HG03097 (cell line): ENCODE data around the gene CIRBP.

Experiments
- ATAC-seq: cut with Tn5 transposase; IDR thresholded peaks from one replicate; pipeline ENCODE4 v1.9.1; 2021; ENCODE audit not compliant: unreplicated experiment, low FRiP score

CIRBP gene

DNA sequence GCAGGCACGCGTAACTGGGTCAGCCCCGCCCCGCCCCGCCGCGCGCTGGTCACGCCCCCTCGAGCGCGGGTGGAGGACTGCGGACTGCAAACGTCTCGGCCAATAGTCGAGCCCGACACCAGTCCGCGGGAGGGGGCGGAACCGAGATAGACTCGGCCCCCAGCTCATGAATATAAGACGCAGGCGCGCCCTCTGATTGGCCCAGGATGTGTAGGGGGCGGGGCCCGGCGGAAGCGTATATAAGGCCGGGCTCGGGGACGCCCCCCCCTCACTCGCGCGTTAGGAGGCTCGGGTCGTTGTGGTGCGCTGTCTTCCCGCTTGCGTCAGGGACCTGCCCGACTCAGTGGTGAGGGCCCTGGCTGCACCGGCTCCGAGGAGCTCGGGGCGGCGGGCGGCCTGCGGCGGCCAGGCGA is at the start of gene CIRBP:
CIRBP (plus strand) TSS at position 268 of the 413 bp plus-strand sequence. CDS start 1,602 bp downstream, outside the sequence.
- ATAC-seq = peak; percentile 59

DNA sequence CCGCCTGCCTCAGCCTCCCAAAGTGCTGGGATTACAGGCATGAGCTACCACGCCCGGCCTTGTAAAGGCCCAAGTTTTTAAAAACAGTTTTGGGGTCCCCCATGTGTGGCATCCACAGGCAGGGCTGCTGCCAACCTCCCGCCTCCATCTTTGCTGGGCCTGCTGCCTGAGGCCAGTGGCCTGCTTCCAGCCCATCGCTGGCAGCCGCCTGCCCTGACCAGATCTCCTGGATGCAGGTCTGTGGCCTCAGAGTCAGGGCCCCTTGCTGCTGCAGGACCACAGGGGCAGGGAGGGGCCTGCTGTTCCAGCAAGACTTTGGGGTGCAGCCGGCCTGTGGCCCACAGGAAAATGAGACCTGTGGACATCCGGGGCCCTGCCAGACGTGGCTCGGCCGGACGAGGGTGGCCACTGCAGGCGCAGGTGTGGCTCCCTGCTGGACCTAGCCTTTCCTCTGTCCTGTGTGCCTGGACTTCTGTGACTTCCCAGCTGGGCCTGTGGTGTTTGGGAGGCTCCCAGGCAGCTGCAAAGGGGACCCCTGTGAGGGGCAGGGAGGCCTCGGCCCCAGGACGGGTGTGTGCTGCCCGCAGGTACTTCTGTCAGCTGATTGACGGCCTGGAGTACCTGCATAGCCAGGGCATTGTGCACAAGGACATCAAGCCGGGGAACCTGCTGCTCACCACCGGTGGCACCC is 49.2 kb upstream of the CIRBP start:
- no peak for ATAC-seq

DNA sequence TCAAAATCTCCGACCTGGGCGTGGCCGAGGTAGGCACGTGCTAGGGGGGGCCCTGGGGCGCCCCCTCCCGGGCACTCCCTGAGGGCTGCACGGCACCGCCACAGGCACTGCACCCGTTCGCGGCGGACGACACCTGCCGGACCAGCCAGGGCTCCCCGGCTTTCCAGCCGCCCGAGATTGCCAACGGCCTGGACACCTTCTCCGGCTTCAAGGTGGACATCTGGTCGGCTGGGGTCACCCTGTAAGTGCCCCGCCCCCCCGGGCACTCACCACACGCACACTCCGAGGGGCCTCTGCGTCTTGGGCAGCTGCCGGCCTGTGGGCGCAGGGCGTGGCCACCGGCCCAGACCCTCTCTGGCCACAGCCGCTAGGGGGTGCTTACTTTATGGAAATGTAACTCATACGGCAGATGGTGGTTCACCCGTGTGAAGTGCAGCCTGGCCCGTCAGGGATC is 48.6 kb upstream of the CIRBP start:
- ATAC-seq = no peak

DNA sequence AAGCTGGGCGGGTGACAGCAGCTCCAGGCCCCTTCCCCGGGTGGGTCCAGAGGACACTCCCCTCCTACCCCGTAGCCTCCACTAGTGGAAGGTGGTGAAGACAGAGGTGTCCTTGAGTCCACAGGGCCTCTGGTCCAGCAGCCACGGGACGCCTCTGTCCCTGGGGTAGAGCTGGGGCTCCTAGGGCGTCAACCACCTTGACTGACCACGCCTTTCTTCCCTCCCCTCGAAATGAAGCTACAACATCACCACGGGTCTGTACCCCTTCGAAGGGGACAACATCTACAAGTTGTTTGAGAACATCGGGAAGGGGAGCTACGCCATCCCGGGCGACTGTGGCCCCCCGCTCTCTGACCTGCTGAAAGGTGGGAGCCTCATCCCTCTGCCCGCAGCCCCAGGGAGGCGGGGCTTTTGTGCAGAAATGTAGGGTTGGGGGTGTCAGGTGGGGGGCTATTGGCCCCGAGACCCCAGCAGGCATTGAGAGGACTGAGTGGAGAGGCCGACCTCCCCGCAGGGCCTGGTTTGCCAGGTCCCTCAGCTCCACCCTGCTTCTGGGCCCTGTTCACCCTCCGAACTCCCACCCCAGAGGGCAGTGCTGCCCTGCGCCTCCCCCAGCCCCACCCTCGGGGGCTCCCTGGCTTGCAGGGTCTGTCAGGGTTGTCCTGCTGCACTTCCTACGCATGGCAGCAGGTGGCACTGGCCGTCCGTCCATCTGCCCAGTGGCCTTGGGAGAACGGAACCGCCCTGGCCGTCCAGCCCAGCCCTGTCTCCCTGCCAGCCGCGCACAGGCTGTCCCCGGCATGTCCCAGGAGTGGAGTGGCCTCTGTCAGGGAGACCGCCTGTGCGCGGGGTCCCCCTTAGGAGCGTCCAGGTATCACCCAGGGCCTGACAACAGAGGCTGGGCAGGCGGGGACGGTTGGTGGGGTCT is 47.9 kb upstream of the CIRBP start:
- ATAC-seq = no peak

DNA sequence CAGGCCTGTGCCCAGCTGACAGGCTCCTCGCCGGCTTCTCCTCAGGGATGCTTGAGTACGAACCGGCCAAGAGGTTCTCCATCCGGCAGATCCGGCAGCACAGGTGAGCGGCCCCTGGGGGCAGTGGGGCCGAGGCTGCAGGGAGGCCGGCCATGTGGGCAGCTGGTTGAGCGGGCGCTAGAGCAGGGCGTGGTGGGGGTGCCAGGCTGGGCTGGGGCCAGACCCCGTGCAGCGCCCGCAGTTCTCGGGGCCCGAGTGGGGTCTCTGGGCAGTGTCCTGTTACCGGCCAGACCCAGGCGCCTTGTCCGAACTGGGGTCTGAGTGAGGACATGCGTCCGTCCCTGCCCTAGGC is 47.3 kb upstream of the CIRBP start:
- no peak for ATAC-seq

DNA sequence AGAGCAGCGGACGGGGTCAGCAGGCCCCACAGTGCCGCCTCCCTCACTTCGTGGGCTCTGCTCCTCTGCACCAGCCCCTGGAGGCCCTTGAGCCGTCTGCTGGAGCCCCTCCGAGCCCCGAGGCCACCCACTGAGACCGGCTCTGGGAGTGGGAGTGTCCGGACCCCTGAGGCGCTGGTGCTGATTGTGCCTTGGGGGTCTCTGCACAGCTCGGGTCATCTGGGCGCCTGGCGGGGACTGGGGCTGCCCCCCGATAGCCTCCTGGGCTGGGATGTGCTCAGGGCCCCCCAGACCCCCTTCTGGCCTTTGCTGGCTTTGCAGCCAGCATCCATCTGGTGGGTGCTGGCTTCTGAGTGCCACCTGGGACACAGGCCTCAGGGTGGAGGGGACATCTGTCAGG is 46.7 kb upstream of the CIRBP start:
- no peak for ATAC-seq

DNA sequence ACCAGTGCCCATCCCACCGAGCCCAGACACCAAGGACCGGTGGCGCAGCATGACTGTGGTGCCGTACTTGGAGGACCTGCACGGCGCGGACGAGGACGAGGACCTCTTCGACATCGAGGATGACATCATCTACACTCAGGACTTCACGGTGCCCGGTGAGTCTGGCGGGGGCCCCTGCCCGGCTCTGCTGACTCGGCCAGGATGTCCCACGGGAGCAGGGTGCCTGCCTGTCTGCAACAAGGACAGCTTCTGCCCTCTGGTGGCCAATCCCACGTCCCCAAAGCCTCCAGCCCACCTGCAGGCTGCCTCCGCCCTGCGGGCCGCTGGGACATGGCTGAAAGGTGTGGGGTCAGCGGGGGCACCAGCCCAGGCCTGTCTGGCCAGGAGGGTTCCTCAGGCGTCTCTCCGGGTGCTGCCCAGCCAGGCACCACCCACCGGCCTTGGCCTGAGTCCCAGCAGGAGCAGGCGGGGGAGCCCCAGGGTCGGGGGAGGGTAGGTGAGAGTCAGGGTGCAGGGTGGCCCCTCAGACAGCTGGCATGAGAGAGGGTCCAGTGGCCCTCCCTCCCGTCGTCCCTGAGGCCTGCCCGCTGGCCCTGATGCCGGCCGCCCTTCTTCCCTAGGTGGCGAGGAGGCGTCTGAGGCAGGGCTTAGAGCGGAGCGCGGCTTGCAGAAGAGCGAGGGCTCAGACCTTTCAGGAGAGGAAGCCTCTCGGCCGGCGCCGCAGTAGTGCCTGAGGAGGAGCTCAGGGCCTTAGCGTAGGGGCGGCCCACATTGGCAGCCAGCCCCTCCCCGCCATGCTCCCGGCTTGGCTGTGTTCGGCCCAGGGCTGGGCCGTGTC is 45.9 kb upstream of the CIRBP start:
- ATAC-seq = no peak

DNA sequence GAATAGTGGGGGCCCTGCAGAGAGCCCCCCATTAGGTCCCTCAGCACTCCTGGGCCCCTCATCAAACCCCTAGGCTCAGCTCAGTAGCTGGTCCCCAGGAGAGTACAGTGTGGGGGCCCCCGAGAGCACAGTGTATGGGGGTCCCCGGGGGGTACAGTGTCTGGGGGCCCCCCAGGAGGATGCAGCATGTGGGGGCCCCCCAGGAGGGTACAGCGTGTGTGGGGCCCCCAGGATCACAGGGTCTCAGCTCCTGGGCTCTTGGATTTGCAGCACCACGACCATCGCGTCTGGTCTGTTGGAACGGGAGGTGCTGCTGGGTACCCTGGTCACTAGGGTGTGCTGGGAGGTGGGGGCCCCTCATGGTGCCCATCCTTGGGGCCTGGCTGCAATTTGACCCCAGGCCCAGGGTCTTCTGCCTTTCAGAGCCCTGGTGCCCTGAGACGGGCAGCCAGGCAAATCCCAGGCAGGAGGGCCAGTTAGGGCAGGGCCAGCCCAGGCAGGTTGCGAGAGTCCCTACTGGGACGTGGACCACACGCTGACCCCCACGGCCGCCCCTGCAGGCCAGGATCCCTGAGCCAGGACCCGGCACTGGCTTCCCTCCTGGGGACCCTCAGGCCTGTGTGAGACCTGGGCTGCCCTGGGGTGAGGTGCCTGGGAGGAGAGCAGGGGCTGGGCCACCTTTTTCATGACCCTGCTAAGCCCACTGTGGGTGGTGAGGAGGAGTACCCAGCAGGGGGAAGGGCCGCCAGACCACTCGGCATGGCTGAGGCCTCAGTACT is 44.9 kb upstream of the CIRBP start:
- no peak for ATAC-seq

DNA sequence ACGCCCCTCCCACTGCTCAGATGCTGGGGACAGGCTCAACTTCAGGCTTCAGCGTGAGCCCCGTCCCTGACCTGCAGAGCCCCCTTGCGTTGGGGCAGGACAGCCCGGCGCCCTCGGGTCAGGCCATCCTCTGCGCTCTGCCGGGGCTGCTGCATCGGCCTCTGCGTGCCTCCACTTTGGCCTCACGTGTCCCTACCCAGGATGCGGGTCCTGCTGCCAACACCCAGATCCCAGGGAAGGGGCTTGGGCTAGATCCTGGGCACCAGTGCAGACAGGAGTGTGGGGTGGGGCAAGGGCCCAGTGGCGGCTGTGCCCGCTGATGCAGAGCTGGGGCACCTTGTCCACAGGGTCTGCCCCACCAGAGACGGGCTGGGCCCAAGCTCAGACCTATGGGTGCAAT is 44.3 kb upstream of the CIRBP start:
- no peak for ATAC-seq

DNA sequence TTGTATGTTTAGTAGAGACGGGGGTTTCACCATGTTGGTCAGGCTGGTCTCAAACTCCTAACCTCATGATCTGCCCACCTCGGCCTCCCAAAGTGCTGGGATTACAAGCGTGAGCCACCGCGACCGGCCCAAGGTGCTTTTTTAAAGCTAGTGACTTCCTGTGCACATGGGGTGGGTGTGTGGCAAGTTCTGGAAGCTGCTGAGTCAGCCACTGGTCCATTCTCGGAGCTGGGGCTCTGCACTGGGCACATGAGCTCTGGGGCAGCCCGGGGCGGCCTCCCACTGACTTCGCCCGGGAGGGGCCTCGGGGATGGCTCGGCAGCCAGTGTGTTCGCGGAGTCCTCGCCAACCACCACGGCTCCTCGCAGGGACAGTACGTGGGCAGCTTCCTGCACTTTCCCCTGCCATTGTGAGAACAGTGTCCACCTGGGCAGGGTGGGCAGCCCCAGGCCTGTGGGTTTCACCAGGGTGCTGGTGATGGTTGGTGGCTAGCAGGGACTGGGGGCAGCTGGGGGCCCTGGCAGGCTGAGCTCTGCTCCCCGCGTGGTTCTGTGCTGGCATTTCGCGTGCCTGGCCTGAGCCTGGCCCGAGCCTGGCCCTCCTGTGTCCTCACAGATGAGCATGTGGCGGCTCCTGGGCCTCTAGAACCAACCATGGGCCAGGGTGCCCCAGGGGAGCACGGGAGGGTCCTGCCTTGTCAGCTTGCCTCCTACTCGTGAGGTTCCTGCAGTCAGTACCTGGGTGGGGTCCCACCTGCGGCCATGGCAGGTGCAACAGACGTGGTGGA is 43.5 kb upstream of the CIRBP start:
- ATAC-seq = no peak

DNA sequence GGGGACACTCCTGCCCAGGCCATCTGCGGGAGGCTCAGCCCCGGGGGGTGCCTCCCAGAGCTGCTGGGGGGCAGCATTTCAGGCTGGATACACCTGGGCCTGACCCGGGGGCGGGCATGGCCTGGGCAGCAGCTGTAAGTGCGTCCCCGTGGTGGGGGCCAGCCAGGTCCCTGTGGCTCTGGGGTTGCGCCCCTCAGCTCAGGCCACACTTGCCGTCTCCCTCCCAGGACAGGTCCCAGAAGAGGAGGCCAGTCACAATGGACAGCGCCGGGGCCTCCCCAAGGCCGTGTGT is 43.0 kb upstream of the CIRBP start:
- ATAC-seq = no peak

DNA sequence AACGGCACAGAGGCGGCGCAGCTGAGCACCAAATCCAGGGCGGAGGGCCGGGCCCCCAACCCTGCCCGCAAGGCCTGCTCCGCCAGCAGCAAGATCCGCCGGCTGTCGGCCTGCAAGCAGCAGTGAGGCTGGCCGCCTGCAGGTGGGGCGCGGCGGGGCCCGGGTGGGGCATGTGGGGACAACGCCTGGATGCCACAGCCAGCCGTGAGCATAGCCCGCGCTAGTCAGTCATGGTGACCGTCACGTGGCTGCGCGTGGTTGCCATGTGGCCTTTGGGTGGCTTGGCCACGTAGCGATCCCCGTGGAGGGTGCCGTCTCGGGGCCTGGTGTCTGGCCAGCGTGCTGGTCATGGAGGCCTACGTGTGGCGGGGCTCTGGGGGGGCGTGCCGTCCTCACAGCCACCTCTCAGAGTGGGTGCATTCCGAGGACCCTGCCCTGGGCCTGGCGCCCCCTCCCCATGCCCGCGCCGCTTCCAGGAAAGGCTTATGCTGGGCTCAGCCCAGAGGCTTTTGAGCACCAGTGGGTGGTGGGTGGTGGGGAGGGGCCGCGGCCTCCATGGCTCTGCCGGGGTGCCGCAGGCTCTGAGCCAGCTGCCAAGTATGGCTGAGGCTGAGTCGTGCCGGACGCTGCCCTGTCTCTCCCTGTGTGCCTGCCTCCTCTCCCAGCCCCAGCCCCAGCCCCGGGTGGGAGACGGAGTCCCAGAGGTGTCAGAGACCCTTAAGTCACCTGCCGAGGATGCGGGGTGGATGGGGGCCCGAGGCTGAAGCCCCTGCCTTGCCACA is 42.4 kb upstream of the CIRBP start:
- no peak for ATAC-seq

DNA sequence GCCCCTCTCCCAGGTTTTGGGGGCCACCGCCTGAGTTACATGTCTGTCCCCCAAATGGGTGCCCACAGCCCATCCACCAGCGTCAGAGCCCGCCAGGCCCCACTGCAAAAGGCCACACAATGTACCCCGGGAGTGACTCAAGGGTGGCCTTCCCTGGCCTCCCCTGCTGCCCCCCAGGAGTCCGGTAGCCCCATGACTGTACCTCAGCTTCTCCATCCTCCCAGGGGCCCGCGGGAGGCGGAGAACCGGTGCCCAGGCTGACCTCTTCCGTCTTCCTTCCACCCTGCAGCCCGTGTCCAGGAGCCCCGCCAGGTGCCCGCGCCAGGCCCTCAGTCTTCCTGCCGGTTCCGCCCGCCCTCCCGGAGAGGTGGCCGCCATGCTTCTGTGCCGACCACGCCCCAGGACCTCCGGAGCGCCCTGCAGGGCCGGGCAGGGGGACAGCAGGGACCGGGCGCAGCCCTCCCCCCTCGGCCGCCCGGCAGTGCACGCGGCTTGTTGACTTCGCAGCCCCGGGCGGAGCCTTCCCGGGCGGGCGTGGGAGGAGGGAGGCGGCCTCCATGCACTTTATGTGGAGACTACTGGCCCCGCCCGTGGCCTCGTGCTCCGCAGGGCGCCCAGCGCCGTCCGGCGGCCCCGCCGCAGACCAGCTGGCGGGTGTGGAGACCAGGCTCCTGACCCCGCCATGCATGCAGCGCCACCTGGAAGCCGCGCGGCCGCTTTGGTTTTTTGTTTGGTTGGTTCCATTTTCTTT is 41.7 kb upstream of the CIRBP start:
- no peak for ATAC-seq

DNA sequence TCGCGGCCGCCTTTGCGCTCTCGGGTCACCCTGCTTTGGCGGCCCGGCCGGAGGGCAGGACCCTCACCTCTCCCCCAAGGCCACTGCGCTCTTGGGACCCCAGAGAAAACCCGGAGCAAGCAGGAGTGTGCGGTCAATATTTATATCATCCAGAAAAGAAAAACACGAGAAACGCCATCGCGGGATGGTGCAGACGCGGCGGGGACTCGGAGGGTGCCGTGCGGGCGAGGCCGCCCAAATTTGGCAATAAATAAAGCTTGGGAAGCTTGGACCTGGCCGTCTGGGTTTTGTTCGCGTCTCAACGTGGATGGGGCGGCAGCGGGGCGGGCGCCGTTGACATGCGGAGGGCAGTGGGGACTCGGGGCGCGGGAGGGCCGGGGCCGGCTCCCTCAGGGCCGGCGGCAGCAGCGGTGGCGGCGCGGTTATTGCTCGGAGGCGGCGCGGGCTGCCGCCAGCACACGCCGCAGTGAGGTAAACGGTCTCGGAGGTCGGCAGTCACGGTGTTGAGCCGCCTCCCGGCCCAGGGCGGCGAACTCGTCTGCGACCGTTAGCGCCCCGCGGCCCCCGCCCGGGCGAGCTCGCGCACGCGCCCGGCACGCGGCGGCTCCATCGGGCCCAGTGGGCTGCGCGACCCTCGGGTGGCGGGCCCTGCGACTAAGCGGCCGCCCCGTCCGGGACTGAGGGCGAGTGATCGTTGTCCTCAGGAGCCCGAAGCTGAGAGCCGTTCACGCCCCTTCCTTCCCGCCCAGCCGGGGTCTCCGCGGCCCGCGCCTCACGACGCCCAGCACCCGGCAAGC is 40.8 kb upstream of the CIRBP start:
- no peak for ATAC-seq

DNA sequence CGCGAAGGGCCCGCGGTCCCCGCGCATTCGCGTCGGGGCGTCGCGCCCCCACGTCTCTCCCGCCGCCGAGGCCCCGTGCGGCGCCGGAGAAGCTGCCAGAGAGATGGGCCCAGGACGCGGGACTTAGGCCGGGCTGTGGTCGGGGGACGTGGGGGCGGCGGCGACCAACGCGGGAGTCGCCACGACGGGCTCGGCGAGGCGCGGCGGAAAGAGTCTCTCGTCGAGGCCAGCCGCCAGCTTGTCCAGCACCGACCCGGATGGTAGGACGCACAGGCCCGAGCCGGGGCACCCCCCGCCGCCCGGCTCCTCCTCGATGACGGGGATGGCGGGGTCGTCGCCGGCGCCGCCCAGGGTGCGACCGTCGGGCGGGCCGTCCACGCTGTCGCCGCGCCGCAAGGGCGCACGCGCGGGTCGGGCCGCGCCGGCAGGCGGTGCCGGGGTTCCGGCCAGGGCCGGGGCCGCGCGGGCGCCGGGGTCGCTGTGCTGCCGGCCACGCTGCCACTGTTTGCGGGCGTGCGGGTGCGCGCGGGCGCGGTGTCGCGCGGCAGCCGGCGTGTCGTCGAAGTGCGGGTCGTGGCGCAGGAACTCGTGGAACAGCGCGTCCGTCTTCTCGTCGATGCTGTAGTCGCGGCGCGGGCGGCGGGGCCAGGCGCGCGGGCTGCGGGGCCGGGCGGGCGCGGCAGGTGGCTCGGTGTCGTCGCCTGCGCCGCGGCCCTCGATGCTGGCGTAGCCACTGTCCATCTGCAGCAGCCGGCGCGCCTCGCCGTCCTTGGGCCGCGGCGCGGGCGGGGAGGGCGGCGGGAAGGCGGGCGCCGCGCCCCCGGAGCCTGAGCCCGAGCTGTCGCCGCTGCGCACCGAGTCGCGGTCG is 39.8 kb upstream of the CIRBP start:
- no peak for ATAC-seq

DNA sequence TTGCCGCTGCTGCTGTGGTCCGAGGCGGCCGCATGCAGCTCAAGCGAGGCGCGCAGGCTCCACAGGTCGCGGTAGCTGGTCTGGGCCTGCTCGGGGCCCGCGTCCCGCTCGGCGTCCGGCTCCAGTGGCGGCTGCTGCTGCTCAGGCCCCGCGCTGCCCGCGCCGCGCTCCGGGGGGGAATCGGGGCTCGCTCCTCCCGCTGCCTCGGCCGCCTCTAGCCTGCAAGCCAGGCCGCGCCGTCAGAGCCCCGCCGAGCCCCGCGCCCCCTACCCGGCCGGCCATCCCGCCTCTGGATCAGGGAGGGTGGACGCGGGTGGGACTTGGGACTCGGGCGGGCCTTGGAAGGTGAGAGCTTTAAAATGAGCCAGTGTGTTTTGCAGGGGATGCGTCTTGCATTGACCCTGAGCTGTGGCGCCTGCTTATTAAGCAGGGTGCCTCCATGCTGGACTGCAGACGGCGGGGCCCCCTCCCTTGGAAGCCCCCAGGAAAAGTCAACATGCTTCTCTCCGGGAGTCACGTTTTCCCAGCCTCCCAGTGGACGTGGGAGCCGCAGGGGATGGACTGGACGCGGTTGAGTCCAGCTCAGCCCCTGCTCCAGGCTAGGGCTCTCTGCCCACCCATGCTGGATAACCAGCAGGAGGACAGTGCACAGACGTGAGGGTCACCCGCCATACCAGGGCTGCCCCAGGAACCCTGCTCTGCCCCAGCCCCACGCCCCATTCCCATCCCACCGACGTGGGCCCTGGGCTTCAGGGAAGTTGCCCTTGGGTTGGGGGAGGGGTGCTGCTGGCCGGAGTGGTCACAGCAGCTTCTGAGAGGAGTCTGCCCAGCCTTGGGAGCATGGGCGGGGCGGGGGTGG is 39.0 kb upstream of the CIRBP start:
- ATAC-seq = no peak
